B cell (primary cell): ENCODE data around the gene EPB41L2.

Source experiments
- CTCF ChIP-seq: fragments of 200-600 bp; IDR thresholded peaks from one replicate; pipeline ENCODE4 v1.8.0; 2022; ENCODE audit warnings: antibody characterized with exemption, mild to moderate bottlenecking
- EZH2 ChIP-seq: IDR thresholded peaks from 2 replicates; pipeline ENCODE4 v1.6.1; 2012; ENCODE audit warnings: borderline replicate concordance, low read depth, mild to moderate bottlenecking, moderate library complexity, low read length; ENCODE audit not compliant: insufficient read depth, poor library complexity, severe bottlenecking

- TF ChIP-seq CTCF, result no peak
- TF ChIP-seq EZH2, result no peak
Measured at GRCh38 chr6:131051341-131051740, 11.7 kb downstream of the EPB41L2 start.
